HUES64 (cell line): ENCODE measurements around the gene SLC40A1.

Source experiments
- H3K27ac ChIP-seq: 2 replicates; pipeline ENCODE4 v1.7.0; 2013; ENCODE audit warnings: low read depth, low read length, inconsistent platforms
- H3K27me3 ChIP-seq: 2 replicates; pipeline ENCODE4 v1.6.1; 2013; ENCODE audit warnings: mild to moderate bottlenecking, low read length; ENCODE audit not compliant: insufficient read depth
- H3K36me3 ChIP-seq: 2 replicates; pipeline ENCODE4 v1.6.1; 2013; ENCODE audit warnings: mild to moderate bottlenecking, low read length; ENCODE audit not compliant: insufficient read depth
- H3K4me1 ChIP-seq: 2 replicates; pipeline ENCODE4 v1.6.1; 2013; ENCODE audit warnings: mild to moderate bottlenecking, low read length, moderate library complexity; ENCODE audit not compliant: insufficient read depth
- H3K4me3 ChIP-seq: 2 replicates; pipeline ENCODE4 v1.5.1; 2013; ENCODE audit warnings: mild to moderate bottlenecking, low read length, moderate library complexity
- H3K9ac ChIP-seq: 2 replicates; pipeline ENCODE4 v1.6.1; 2013; ENCODE audit warnings: mild to moderate bottlenecking, low read depth, low read length
- H3K9me3 ChIP-seq: 2 replicates; pipeline ENCODE4 v1.6.1; 2013; ENCODE audit warnings: low read depth, low read length; ENCODE audit not compliant: insufficient read depth
- WGBS: fragments of 150-250, 120-280 bp; methylation state at CpG from one replicate; pipeline ENCODE4 v1.1.7; 2013; ENCODE audit warnings: missing lambda C conversion rate; 5-methylcytosine and 5-hydroxymethylcytosine counted together

The SLC40A1 gene

DNA sequence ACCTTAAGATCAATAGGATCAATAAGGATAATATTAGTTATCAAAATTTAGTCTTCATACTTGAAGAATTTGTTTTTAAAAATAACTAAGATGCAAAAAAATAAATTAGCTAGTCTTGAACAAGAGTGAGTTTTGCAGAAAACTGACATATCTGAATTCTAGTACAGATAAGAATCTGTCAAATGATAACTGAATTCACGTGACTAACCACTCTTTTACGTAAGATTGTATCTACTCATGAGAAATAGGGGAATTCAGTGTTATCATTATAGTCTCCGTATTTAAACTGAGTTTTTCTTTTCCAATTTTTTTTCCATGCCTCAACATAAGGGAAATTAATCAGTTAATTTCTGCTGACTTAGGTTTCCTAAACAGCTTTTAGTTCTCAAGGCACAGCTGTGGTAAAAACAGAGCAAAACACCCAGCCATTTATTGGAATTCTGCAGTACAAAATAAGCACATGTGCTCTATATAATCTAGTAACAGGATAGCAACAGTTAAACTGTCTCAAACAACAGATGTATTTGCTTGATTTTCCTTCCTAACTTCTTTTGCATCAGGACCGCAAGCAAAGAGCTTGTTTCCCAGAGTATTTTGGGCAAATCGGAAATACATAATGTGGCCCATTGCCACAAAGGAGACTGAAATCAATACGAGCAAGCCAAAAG is 19.1 kb downstream of the SLC40A1 start:
- Histone ChIP-seq H3K27me3 (no peaks in the 10 kb centered on the region), H3K9ac (no peak overlapping the region), H3K4me1 (no peaks in the 10 kb centered on the region), H3K36me3 (no peaks in the 10 kb centered on the region), H3K27ac (no peak overlapping the region), H3K9me3 (no peaks in the 10 kb centered on the region), H3K4me3 (no peak overlapping the region)
- 96% methylated on average over 6 of the region's 6 CpGs for whole genome bisulfite sequencing

DNA sequence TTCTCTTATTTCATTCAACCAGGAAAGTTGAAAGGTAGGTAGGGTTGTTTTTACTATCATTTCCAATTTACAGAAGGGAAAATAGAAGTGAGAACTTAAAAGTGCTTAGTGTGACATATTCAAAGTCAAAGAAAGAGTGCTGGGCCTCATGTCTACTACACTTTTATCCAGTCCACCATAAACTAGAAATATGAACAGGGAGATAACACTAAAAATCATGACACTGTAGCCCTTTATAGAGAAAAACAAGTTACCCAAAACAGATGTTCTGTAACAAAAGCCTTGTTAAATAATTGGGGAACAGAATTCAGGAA is 20.4 kb downstream of the SLC40A1 start:
- Histone ChIP-seq H3K4me1 (peaks cover 7% of the 10 kb centered on the region; the same call in 1 of the 2 replicates), H3K27ac (no peak overlapping the region)

DNA sequence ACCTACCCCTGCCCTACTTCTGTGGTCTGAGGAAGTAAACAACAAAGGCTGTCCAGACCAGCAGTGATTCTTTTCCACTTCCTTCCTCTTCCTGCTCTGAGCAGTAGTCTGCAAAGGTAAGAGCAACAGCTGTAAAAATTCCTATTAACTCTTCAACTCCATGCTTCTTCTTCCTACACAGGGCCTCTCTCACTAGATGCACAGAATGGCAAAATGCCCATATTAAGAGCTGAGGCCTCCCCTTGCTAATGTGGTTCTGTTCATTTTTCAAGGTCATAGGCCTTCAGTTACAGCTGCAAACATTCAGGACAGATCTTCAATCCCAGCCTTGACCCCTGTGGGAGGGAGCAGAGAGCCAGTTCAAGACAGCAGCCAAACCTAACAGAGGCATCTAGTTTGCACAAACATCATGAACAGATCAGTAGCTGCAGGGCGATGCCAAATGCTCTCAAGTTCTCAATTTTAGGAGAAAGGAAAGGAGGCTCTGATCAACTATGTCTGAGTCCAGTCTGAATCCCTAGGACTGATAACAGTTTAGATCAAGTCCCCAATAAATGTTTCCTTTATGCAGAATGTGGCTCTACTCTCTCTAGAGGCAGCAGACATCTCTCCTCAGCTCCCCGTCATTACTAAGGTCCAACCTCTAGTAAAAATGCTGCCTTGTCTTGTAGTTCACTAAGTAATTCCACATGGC is 20.9 kb downstream of the SLC40A1 start:
- no peak overlapping the region for H3K9ac ChIP-seq
- no peak overlapping the region for H3K27ac ChIP-seq

More for the DNA sequence above, 20.4 kb downstream of the SLC40A1 start:
- Histone ChIP-seq H3K4me3 (no peak overlapping the region), H3K27me3 (no peaks in the 10 kb centered on the region), H3K9ac (no peak overlapping the region), H3K36me3 (no peaks in the 10 kb centered on the region), H3K9me3 (no peaks in the 10 kb centered on the region)

DNA sequence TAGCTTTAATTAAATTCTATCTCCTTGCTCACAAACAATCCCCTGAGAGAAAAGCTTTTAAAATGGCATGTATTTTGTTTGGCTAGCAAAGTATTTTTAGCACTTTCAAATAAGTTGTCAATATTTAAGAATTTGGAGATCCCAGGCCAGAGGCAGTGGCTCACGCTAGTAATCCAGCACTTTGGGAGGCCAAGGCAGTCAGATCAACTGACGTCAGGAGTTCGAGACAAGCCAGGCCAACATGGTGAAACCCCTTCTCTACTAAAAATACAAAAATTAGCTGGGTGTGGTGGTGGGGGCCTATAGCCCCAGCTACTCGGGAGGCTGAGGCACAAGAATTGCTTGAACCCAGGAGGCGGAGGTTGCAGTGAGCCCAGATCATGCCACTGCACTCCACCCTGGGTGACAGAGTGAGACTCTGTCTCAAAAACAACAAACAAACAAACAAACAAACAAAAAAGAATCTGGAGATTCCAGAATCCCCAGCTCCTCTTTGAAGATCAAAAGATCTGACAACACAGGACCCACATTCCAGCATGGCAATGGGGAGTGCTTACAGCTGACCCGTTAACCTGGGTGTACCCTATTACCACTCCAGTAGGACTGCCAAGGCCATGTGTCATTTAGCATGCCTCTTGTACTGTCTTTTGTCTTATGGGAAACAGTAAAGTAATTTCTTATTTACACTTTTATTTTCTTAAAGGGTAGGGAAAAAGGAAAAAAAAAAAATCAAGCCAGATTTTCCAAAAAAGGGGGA is 21.9 kb downstream of the SLC40A1 start:
- H3K9me3 ChIP-seq, result no peaks in the 10 kb centered on the region
- H3K4me1 ChIP-seq, result peaks cover 7% of the 10 kb centered on the region; the same call in 1 of the 2 replicates
- no peaks in the 10 kb centered on the region for H3K36me3 ChIP-seq
- no peak overlapping the region for H3K27ac ChIP-seq
- WGBS, result 87% methylated on average over 6 of the region's 6 CpGs
- no peaks in the 10 kb centered on the region for H3K27me3 ChIP-seq
- H3K9ac ChIP-seq, result no peak overlapping the region
- no peak overlapping the region for H3K4me3 ChIP-seq

More for the DNA sequence above, 20.9 kb downstream of the SLC40A1 start:
- Histone ChIP-seq H3K36me3 (no peaks in the 10 kb centered on the region), H3K4me3 (no peak overlapping the region), H3K4me1 (peaks cover 7% of the 10 kb centered on the region; the same call in 1 of the 2 replicates), H3K9me3 (no peaks in the 10 kb centered on the region), H3K27me3 (no peaks in the 10 kb centered on the region)
- WGBS, result 92% methylated on average over 2 of the region's 2 CpGs

DNA sequence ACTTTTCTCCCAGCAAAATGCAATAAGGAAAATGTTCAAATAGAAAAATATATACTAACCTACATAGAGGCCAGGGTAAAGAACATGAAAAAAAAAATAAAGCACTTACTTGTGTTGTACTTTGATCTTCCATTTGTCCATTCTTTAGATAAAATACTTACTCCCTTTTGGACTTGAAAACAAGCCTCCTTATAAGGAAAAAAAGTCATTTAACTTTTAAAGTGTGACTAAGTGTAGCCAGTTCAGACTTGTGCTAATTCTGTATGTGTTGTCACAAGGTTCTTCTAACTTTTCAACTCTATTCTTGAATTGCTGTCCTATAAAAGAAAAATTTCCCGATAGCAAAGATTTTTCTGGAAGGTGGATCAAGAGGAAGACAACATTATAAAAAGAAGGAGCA is 23.2 kb downstream of the SLC40A1 start:
- H3K9me3 ChIP-seq, result no peaks in the 10 kb centered on the region
- H3K9ac ChIP-seq, result no peak overlapping the region
- H3K36me3 ChIP-seq, result no peaks in the 10 kb centered on the region
- no peaks in the 10 kb centered on the region for H3K27me3 ChIP-seq
- WGBS, result no CpG with 5 or more reads among the region's 1 CpG
- no peak overlapping the region for H3K4me3 ChIP-seq
- H3K27ac ChIP-seq, result no peak overlapping the region
- peaks cover 7% of the 10 kb centered on the region; the same call in 1 of the 2 replicates for H3K4me1 ChIP-seq

DNA sequence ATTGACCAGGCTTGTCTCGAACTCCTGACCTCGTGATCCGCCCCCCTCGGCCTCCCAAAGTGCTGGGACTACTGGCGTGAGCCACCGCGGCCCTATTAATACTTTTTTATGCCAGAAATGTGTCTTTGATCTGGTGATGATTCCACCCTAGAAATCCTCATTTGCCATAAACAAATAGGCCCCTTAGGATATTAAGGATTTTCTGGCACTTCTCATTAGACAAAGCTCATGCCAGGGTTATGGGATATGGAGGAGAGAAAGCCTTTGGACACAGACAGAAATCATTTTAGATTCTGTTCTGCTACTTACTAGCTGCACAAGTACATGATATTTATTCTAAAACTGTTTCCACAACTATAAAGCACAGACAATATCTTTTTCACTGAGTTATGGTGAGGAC is 24.1 kb downstream of the SLC40A1 start:
- 93% methylated on average over 7 of the region's 7 CpGs for WGBS
- no peaks in the 10 kb centered on the region for H3K36me3 ChIP-seq
- no peaks in the 10 kb centered on the region for H3K27me3 ChIP-seq
- H3K9me3 ChIP-seq, result no peaks in the 10 kb centered on the region
- peaks cover 7% of the 10 kb centered on the region; the same call in 1 of the 2 replicates for H3K4me1 ChIP-seq
- no peak overlapping the region for H3K27ac ChIP-seq
- H3K4me3 ChIP-seq, result no peak overlapping the region
- H3K9ac ChIP-seq, result no peak overlapping the region

DNA sequence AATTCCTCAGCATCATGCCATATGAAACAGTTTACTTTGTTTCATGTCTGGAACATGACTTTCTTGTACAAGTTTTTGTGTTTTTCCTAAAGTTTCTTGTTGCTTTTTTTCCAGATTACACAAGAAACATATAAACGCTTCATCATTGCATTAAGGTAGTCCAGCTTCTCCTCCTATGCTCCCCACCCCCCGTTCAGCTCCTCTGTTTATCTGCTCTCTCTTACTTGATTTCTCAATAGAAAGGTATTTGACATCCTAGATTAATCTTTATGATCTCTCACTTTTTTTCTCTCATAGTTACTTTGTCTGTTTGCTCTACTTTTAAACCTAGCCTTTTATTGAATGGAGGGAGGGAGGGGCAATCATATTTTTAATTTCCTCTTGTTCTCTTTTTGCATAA is 25.4 kb downstream of the SLC40A1 start:
- Histone ChIP-seq H3K36me3 (no peaks in the 10 kb centered on the region), H3K9me3 (no peaks in the 10 kb centered on the region), H3K4me3 (no peak overlapping the region), H3K4me1 (peaks cover 7% of the 10 kb centered on the region; the same call in 1 of the 2 replicates), H3K27me3 (no peaks in the 10 kb centered on the region), H3K27ac (no peak overlapping the region), H3K9ac (no peak overlapping the region)
- 91% methylated on average over 2 of the region's 2 CpGs for WGBS

DNA sequence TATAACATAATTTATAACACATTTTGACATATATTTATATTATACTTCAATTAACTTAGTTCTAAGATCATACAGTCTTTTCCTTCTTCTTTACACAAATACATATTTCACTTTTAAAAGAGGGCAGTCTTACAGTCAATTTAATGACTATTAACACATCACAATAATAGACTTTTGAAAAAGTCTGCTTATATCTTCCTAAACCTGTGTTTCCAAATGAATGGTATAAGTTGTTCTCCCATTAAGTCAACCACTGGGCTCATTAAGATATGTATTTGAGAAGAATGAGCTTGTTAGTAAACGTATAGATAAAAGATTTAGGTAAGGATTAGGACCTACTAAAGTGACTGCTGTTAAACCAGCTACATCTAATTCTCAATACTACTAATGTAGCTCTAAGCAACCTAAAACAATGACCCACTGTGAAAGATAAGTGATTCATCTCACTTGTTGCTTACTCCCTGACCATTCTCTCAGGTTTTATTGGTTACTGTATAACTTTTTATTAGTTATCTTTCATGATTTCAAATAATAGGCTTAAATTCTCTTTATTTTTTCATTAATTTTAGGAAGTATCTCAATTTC is 27.0 kb downstream of the SLC40A1 start:
- Histone ChIP-seq H3K9me3 (no peaks in the 10 kb centered on the region), H3K4me1 (peaks cover 10% of the 10 kb centered on the region), H3K27me3 (no peaks in the 10 kb centered on the region), H3K4me3 (no peak overlapping the region), H3K9ac (no peak overlapping the region), H3K27ac (no peak overlapping the region), H3K36me3 (no peaks in the 10 kb centered on the region)
- WGBS, result no CpG with 5 or more reads among the region's 1 CpG

DNA sequence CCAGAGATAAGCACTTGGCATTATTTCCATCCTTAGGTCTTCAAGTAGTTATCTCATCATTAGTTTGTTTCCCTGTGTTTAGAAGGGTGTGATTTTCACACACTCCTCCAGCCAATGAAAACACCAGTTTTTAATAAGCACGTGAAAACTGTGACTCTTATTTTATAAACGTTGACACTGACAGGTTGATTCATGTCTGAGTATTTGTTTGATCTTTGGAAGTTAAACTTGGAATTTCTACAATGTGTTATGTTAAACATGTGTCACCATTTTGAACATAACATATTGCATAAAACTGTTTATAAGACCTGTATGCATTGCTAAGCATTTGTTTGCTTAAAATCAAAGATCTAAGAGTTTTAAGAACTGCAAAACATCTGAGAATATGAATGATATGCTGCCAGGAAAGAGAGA is 27.6 kb downstream of the SLC40A1 start:
- Histone ChIP-seq H3K9me3 (no peaks in the 10 kb centered on the region), H3K4me3 (no peak overlapping the region), H3K4me1 (peaks cover 10% of the 10 kb centered on the region), H3K36me3 (no peaks in the 10 kb centered on the region), H3K27me3 (no peaks in the 10 kb centered on the region), H3K27ac (no peak overlapping the region), H3K9ac (no peak overlapping the region)
- WGBS, result 56% methylated on average over 2 of the region's 2 CpGs

DNA sequence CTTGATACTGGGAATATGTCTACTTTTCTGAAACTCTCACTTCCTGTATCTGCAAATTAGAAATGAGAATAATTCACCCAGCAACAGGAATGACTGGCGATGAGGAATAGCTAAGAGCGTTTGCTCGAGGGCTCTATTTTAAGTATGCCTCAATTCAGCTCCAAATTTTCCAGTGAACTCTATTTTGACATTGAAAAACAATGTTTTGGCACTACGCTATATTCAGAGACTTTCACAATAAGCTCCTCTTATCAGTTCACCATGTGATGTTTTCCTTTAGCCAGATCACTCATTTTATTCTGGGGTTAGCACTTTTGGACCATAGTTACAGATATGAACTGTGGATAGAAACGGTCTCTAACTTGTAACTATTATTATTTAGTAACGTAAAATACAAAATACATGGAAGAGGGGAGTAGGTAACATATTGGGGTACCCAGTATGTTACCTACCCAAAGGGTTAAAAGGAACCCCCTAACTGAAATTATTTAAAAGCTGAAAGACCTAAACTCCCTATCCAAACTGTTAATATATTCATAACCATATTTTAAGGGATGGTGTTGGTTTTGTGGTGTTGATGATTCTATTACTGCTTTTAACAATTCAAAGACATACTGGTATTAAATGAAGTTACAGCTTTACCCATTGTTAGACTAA is 28.1 kb downstream of the SLC40A1 start:
- H3K27me3 ChIP-seq, result no peaks in the 10 kb centered on the region
- peaks cover 10% of the 10 kb centered on the region for H3K4me1 ChIP-seq
- H3K4me3 ChIP-seq, result no peak overlapping the region
- WGBS, result 96% methylated on average over 4 of the region's 6 CpGs
- H3K27ac ChIP-seq, result no peak overlapping the region
- H3K9ac ChIP-seq, result no peak overlapping the region
- no peaks in the 10 kb centered on the region for H3K9me3 ChIP-seq
- H3K36me3 ChIP-seq, result no peaks in the 10 kb centered on the region

DNA sequence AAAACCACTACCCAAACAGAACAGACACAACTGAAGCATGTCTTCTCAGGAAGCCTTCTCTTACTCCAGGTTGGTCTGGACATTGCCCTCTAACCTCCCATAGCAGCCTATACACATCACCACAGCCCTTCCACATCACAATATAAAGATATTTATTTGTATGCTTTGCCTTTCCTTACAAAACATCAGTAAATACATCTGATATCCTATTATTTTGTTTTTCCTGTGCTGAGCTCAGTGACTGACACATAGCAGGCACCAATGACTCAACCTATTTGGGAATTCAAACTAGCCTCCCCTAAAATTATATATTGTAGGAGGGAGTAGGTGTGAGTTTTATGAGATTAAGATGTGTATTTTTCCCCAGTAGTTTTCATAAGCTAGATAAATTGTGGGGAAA is 28.8 kb downstream of the SLC40A1 start:
- no peak overlapping the region for H3K9ac ChIP-seq
- no peaks in the 10 kb centered on the region for H3K36me3 ChIP-seq
- H3K27me3 ChIP-seq, result no peaks in the 10 kb centered on the region
- no peak overlapping the region for H3K4me3 ChIP-seq
- peaks cover 10% of the 10 kb centered on the region for H3K4me1 ChIP-seq
- no peak overlapping the region for H3K27ac ChIP-seq
- H3K9me3 ChIP-seq, result no peaks in the 10 kb centered on the region
